LNCaP clone FGC (cell line): ENCODE results near the gene CLDN7.
A peak's percentile ranks its signal among the peaks of the same experiment; 100 is the strongest.

Experiments
- DNase-seq: peaks from one replicate; pipeline ENCODE4 v3.0.0-alpha.2; 2011; ENCODE audit warnings: low read depth
- H3K4me3 ChIP-seq: 2 replicates; pipeline ENCODE4 v1.5.1; 2011; ENCODE audit warnings: mild to moderate bottlenecking, low read depth, low read length, control low read depth
- TF ChIP-seq, protein P1 (sequence below): IDR thresholded peaks from 2 replicates; pipeline ENCODE4 v1.5.1; 2012; ENCODE audit warnings: mild to moderate bottlenecking; ENCODE audit not compliant: control insufficient read depth, insufficient read depth; ENCODE audit errors: extremely low read depth

Gene CLDN7

DNA sequence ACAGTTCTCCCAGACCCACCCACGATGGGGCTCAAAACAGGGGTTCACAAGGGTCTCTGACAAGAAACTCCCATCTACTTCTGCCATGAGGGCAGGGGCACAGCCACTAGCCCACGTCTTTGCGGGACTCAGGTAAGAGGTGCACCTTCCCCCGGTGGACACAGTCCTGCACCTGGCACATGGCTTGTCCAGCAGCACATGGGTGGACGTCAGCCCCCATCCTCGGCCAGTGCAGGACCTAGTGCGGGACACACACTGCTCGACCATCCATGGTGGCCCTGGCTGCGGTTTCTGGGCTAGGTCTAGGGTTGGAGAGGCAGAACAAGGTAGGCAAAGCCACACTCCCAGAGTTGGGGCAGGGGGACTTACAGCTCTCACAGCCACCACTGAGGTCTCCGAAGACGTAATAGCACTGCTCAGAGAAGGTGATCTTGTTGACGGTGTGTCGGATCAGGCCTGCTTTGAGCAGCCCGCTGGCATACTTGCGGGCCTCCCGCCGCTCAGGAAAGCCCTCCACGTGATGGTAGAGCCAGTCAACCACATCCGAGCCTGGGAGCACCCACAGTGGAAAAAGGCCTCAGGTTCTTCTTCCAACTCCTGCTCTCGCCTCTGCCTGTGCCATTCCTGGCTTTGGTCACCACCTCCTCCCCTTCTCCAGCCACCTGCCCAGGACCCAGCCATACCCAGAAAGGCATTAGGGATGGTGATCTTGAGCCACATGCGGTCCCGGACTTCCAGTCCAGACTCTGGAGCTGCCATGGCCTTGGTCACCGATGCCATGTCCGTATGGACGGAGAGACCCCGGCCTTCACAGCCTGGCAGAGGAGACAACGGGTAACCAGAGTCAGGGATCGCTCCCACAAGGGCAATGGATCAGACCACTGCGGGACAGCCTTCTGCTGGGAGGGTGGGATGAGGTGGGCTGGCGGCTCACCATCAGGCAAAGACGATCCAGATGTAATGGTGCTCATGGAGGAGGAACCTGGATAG lies 35.3 kb downstream of the CLDN7 start:
- DNase-seq = no peak
- TF ChIP-seq, protein P1, sequence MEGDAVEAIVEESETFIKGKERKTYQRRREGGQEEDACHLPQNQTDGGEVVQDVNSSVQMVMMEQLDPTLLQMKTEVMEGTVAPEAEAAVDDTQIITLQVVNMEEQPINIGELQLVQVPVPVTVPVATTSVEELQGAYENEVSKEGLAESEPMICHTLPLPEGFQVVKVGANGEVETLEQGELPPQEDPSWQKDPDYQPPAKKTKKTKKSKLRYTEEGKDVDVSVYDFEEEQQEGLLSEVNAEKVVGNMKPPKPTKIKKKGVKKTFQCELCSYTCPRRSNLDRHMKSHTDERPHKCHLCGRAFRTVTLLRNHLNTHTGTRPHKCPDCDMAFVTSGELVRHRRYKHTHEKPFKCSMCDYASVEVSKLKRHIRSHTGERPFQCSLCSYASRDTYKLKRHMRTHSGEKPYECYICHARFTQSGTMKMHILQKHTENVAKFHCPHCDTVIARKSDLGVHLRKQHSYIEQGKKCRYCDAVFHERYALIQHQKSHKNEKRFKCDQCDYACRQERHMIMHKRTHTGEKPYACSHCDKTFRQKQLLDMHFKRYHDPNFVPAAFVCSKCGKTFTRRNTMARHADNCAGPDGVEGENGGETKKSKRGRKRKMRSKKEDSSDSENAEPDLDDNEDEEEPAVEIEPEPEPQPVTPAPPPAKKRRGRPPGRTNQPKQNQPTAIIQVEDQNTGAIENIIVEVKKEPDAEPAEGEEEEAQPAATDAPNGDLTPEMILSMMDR = no peak

DNA sequence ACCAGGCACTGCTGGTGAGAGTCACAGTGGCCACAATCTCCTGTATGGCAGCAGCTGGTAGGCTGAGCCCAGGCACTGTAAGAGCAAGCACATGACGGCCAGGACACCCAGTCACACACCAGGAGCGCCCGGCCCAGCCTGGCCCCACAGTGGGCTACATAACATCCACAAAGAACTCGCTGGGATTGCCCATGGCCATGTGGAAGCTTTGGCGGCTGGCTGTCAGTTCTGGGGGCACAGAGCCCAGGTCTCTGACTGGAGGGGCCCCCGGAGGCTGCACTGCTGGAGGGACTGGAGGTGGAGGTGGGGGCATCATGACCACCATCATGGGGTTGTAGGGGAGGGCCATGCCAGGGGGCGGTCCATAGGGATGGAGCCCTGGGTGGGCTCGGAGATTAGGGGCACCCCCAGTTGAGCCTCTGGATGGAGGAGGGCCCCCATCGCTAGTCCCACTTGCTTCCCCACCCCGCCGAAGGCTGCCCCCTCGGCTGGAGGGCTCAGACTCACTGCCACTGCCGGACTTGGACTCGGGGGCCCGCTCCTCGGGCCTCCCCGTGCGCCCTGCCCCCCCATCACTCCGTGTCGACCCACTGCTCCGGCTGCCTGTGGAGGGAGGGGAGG lies 36.5 kb downstream of the CLDN7 start:
- TF ChIP-seq, protein P1 = no peak

More for the DNA sequence above, 35.3 kb downstream of the CLDN7 start:
- H3K4me3 ChIP-seq = no peak overlapping the region

DNA sequence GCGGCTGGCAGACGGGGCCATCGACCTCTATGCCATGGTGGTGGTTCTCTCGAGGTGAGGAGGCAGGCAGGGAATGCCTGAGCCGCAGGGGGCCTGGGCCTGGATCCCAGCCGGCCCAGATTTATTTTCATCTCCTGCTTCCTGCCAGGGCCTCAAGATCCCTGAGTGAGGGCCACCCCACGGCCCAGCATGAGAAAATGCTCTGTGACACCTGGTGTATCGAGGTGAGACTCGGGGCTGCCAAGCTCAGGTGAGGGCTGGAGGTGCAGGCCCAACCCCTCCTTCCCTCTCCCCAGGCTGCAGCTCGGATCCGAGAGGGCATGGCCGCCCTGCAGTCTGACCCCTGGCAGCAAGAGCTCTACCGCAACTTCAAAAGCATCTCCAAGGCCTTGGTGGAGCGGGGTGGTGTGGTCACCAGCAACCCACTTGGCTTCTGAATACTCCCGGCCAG lies 37.6 kb downstream of the CLDN7 start:
- TF ChIP-seq, protein P1 = no peak
- H3K4me3 ChIP-seq = no peak overlapping the region
- DNase-seq = no peak

More for the DNA sequence above, 36.5 kb downstream of the CLDN7 start:
- no peak overlapping the region for H3K4me3 ChIP-seq
- no peak for DNase-seq

DNA sequence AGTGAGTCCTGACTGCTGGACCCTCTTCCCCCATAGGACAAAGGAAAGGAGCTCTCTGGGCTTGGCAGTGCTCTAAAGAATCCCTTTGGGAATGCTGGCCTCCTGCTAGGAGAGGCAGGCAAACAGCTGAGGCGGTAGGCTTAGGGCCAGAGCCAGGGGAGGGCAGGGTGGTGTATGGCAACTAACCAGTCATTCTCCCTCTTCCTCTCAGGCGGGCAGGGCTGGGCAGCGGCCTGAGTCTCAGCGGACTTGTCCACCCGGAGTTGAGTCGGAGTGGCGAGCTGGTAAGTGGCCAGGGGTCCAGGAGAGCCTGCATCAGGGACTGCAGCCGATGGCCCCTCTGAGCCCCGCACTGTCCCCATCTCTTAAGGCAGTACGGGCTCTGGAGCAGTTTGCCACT lies 38.2 kb downstream of the CLDN7 start:
- TF ChIP-seq, protein P1 = no peak
- H3K4me3 ChIP-seq = no peak overlapping the region
- no peak for DNase-seq

DNA sequence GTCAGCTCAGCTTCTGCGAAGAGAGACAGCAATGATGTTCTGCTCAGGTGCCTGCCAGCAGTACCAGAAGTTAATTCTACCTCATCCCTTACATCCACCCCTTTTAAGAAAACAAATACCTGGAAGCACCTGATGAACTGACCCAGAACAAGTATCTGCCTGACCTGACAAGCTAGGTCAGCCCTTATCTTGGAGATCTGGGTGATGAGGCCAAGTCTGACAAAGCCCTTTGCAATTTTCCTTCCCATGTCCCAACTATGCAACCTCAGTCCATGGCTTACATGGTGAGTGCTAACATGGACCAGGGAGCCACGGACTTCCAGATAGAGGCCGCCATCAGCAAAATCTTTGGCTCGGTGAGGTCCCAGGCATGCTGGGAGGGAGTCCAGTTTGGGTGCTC lies 38.9 kb downstream of the CLDN7 start:
- H3K4me3 ChIP-seq = no peak overlapping the region
- TF ChIP-seq, protein P1 = no peak
- peak; percentile 89 for DNase-seq

DNA sequence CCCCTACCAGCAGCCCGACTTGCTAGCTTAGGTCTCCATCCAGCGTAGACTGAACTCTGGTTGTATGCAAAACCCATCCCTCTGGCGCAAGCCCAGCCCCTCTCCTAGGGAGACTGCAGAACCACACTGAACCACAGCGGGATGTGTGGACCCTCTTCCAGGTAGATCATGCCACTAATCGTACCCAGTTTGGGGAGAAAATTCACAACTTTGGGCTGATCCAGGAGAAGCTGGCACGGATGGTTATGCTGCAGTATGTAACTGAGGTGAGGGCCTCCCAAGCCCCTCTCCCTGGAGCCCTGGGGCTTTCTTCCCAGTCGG lies 39.3 kb downstream of the CLDN7 start:
- H3K4me3 ChIP-seq = no peak overlapping the region
- TF ChIP-seq, protein P1 = no peak
- no peak for DNase-seq
